Colonic mucosa (tissue), 4 donors: ENCODE results near the gene CCDC27. TPM values are rescaled to one million over a fixed set of nuclear protein-coding genes. Genes with fewer than 3 reads are reported as not detected.

Source experiments
- DNase-seq: peaks from one replicate; pipeline ENCODE4 v3.0.0-alpha.2; 2020
- H3K27ac ChIP-seq: fragments of 200-600 bp; one replicate; pipeline ENCODE4 v1.8.0; 2021
- H3K27me3 ChIP-seq: fragments of 200-600 bp; one replicate; pipeline ENCODE4 v1.8.0; 2021
- H3K36me3 ChIP-seq: fragments of 200-600 bp; one replicate; pipeline ENCODE4 v1.8.0; 2021
- H3K4me1 ChIP-seq: fragments of 200-600 bp; one replicate; pipeline ENCODE4 v1.8.0; 2021; ENCODE audit warnings: mild to moderate bottlenecking
- H3K4me3 ChIP-seq: fragments of 200-600 bp; one replicate; pipeline ENCODE4 v1.8.0; 2021
- H3K9ac ChIP-seq, 2 donors: one replicate each; pipeline ENCODE4 v1.7.0; 2013; ENCODE audit warnings: control low read depth in 2 of 2, low read depth in 2 of 2, low read length in 2 of 2
- H3K9me3 ChIP-seq: fragments of 200-600 bp; one replicate; pipeline ENCODE4 v1.8.0; 2021
- intact Hi-C: fragments of 100-400 bp; cut with DNase I; formaldehyde crosslinking; loops from one replicate; pipeline ENCODE4 v1.14.1; 2022
- total RNA-seq, 2 donors: library from RNA; stranded (reverse); fragmentation: NEBNext Ultra II Directional in 1 of 2; extraction: Animal tissue kit (Norgen Biotek cat#: 25700) in 1 of 2; gene quantifications; one replicate each; pipeline ENCODE4 v1.2.1, GENCODE V29; 2021
- TF ChIP-seq, protein P1 (sequence below): fragments of 200-600 bp; IDR thresholded peaks from one replicate; pipeline ENCODE4 v1.8.0; 2022; ENCODE audit warnings: antibody characterized with exemption, mild to moderate bottlenecking
- donor health status: healthy.
- donor health status: DM: no; HTN: no; CAD: no.
- donor health status: DM: no; HTN: no; CAD: no.

CCDC27 gene
- total RNA-seq, 2 donors from 2014 or later = not detected

DNA sequence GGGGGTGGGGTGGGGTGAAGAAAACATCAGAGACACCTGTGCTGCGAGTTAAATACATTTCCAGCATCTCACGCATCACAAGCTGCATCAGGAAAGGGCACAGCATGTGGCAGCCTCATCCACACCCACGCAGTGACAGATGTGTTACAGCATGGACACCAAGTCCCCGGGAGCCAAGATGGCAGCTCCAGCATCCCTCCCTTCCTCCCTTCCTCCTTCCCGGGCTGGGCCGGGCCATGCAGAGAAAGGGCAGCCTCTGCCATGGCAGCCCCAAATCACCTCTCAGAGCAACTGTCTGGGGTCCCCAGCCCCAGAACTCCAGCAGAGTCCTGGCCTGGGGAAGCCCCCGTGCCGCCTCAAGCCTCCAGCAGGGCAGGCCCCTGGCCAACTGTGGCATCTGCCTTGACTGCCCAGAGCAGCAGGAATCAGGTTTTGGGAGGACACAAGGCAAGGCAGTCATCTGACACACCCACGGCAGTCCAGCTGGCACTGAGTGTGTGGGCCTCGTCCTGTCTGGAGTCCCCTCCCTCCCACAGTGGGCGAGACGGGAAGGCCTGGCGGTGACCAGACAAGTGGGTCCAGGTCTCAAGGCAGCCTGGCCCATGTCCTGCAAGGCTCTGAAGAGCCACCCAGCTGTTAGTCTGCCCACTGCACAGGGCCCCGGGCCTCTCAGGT is 26.5 kb downstream of the CCDC27 start:
- intact Hi-C loops = no loop called here
- Histone ChIP-seq H3K9ac (no peak overlapping the region), H3K4me1 (peaks cover 11% of the 10 kb centered on the region), H3K9me3 (no peaks in the 10 kb centered on the region), H3K36me3 (peaks cover 13% of the 10 kb centered on the region), H3K27me3 (no peaks in the 10 kb centered on the region), H3K4me3 (no peak overlapping the region), H3K27ac (no peak overlapping the region)
- no peak for DNase-seq
- TF ChIP-seq, protein P1, sequence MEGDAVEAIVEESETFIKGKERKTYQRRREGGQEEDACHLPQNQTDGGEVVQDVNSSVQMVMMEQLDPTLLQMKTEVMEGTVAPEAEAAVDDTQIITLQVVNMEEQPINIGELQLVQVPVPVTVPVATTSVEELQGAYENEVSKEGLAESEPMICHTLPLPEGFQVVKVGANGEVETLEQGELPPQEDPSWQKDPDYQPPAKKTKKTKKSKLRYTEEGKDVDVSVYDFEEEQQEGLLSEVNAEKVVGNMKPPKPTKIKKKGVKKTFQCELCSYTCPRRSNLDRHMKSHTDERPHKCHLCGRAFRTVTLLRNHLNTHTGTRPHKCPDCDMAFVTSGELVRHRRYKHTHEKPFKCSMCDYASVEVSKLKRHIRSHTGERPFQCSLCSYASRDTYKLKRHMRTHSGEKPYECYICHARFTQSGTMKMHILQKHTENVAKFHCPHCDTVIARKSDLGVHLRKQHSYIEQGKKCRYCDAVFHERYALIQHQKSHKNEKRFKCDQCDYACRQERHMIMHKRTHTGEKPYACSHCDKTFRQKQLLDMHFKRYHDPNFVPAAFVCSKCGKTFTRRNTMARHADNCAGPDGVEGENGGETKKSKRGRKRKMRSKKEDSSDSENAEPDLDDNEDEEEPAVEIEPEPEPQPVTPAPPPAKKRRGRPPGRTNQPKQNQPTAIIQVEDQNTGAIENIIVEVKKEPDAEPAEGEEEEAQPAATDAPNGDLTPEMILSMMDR = no peak

DNA sequence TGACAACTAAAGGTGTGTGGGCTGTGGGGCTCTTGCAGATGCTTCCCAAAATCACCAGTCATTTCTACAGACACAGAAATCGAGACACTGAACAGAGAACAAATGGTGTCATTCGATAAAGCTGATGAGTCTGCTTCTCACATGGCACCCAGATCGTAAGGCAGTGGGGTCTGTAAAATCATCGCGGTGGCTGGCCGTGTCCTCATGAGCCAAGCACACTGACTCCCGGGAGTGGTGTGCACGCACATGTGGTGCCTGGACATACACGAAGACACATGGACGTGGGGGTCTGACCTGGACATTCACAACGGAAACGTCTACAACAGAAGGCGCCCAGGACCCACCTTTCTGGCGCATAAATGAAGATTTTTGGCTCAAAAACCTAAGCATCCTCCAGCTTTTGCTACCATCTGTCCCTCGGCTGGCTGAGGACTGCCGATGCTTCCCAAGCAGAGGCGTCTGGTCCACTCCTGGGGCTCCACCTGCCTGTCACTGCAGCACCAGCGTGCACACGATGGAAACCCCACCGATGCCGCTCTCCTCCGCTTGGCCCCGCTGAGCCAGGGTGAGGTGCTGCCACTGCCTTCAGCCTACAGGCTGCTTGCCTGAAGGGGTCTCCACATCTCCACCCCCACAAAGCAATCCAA is 27.1 kb downstream of the CCDC27 start:
- Histone ChIP-seq H3K9me3 (no peaks in the 10 kb centered on the region), H3K4me1 (peaks cover 11% of the 10 kb centered on the region), H3K27me3 (no peaks in the 10 kb centered on the region), H3K36me3 (peaks cover 14% of the 10 kb centered on the region), H3K4me3 (no peak overlapping the region), H3K9ac (no peak overlapping the region), H3K27ac (no peak overlapping the region)
- intact Hi-C loops = no loop called here
- no peak for DNase-seq
- TF ChIP-seq, protein P1 = no peak

DNA sequence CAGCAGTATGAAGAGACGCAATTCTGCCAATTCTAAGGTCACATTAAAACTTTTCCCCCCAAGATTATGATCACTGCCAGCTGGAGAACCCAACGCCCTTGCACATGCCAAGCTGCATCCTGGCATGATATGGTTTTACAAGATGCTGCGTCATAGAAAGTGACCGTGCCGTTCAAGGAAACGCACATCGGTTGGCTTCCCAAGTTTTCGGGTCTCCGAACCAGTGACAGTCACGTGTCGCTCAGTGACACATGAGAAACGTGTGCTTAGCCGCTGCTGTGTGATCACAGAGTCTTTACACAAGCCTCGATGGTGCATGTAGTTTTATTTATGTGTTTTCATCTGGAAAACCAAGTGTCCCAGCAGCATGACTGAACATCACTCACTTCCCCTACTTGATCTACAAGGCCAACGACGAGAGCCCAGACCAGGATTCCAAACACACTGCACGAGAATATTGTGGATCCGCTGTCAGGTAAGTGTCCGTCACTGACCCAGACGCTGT is 27.7 kb downstream of the CCDC27 start:
- intact Hi-C loops = no loop called here
- Histone ChIP-seq H3K36me3 (peaks cover 14% of the 10 kb centered on the region), H3K4me3 (no peak overlapping the region), H3K9ac (no peak overlapping the region), H3K9me3 (no peaks in the 10 kb centered on the region), H3K27me3 (no peaks in the 10 kb centered on the region), H3K4me1 (peaks cover 11% of the 10 kb centered on the region), H3K27ac (no peak overlapping the region)
- DNase-seq = no peak
- TF ChIP-seq, protein P1 = no peak

DNA sequence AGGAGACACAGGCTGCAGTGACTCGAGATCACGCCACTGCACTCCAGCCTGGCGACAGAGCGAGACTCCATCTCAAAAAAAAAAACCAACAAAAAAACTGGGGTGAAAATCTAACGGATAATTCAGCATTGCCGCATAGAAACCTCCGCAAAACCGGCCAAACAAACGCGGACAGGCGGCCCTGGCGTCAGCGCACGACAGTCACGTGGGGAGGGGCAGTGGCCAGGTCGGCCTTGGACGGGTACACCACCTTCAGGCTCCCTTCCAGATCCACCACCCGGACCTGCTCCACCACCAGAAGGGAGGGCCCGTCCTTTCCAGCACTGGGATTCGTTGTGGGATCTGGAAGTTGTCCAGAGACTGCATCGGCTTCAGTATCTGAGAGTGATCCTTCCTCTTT is 28.7 kb downstream of the CCDC27 start:
- intact Hi-C loops = no loop called here
- H3K27me3 ChIP-seq = no peaks in the 10 kb centered on the region
- peaks cover 5% of the 10 kb centered on the region for H3K4me1 ChIP-seq
- TF ChIP-seq, protein P1 = no peak
- no peak overlapping the region for H3K27ac ChIP-seq
- H3K36me3 ChIP-seq = peaks cover 14% of the 10 kb centered on the region
- no peak overlapping the region for H3K9ac ChIP-seq
- H3K9me3 ChIP-seq = no peaks in the 10 kb centered on the region
- DNase-seq = no peak
- H3K4me3 ChIP-seq = no peak overlapping the region

GRCh38 chr1:3783651-3784474 is 31.6 kb downstream of the CCDC27 start:
- Histone ChIP-seq H3K27ac (no peak overlapping the region), H3K4me3 (no peak overlapping the region), H3K9me3 (no peaks in the 10 kb centered on the region), H3K4me1 (no peaks in the 10 kb centered on the region), H3K9ac (no peak overlapping the region), H3K27me3 (no peaks in the 10 kb centered on the region), H3K36me3 (peaks cover 14% of the 10 kb centered on the region)
- intact Hi-C loops = no loop called here
- TF ChIP-seq, protein P1 = no peak
- DNase-seq = no peak
